ENCODE results near the gene CENPS.

DNA sequence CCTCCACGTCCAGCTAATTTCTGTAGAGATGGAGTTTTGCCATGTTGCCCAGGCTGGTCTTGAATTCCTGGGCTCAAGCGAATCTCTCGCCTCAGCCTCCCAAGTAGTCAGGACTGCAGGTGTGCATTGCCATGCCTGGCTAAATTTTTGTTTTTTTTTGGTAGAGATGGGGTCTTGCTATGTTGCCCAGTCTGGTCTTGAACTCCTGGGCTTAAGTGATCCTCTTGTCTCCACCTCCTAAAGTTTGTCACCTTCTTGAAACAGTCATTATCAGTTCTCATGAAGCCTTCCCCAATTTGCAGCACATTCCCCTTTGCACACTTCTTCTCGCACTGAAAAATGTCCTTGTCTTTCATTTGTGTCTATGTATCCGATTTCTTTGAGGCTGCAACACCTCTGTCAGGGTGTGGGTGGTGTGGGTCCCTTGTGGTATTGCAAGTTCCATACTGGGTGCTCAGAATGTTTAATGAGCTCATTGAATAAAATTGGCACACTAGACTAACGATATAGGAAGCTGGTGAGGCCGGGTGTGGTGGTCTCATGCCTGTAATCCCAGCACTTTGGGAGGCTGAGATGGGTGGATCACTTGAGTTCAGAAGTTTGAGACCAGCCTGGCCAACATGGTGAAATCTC is 16.7 kb downstream of the CENPS start:
- no peak for TF ChIP-seq POLR2A (IDR thresholded peaks at IDR 0.05)
- TF ChIP-seq, protein P1, sequence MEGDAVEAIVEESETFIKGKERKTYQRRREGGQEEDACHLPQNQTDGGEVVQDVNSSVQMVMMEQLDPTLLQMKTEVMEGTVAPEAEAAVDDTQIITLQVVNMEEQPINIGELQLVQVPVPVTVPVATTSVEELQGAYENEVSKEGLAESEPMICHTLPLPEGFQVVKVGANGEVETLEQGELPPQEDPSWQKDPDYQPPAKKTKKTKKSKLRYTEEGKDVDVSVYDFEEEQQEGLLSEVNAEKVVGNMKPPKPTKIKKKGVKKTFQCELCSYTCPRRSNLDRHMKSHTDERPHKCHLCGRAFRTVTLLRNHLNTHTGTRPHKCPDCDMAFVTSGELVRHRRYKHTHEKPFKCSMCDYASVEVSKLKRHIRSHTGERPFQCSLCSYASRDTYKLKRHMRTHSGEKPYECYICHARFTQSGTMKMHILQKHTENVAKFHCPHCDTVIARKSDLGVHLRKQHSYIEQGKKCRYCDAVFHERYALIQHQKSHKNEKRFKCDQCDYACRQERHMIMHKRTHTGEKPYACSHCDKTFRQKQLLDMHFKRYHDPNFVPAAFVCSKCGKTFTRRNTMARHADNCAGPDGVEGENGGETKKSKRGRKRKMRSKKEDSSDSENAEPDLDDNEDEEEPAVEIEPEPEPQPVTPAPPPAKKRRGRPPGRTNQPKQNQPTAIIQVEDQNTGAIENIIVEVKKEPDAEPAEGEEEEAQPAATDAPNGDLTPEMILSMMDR (IDR thresholded peaks at IDR 0.05): no peak
